GM19193 (cell line): ENCODE data around the gene CTAG1B.
"Not testable (repeated sequence)": the region's sequence is repeated elsewhere in the genome, so short reads cannot be mapped to it uniquely, and the experiment has no call there.

Experiments
- POLR2A ChIP-seq: IDR thresholded peaks from 4 replicates; pipeline ENCODE4 v1.6.1; 2011; ENCODE audit not compliant: insufficient read depth, insufficient read length; ENCODE audit errors: extremely low read depth

The CTAG1B gene

GRCh38 chrX:154592505-154592904, 26.6 kb downstream of the CTAG1B start:
- TF ChIP-seq POLR2A = no peak

- TF ChIP-seq POLR2A = not testable (repeated sequence)
Measured at GRCh38 chrX:154584585-154585183, 34.4 kb downstream of the CTAG1B start, which contains the start of gene CTAG1A. TSS of gene CTAG1A (plus strand) at chrX:154585133. CDS start at chrX:154585207, 74 bp downstream.
